ENCODE measurements around the gene ZNF761.
"Not testable (repeated sequence)": the region's sequence is repeated elsewhere in the genome, so short reads cannot be mapped to it uniquely, and the experiment has no call there.

ZNF761 gene

GRCh38 chr19:53483751-53484150 lies 52.0 kb downstream of the ZNF761 start:
- peaks cover 8 to 17% of the 10 kb centered on the region in 2 donors for H3K9me3 ChIP-seq (ENCODE audit: control insufficient read depth in 2 of 2, low read length in 2 of 2)

GRCh38 chr19:53485046-53486004 lies 53.5 kb downstream of the ZNF761 start:
- no peaks in the 10 kb centered on the region for H3K4me1 ChIP-seq (ENCODE audit: control insufficient read depth, insufficient read depth, low read length)
- H3K27ac ChIP-seq (ENCODE audit: low read length): no peak overlapping the region
- no peak overlapping the region for H3K9ac ChIP-seq (ENCODE audit: low read length in 2 of 2)
- peaks cover 8 to 12% of the 10 kb centered on the region in 2 donors for H3K9me3 ChIP-seq (ENCODE audit: control insufficient read depth in 2 of 2, low read length in 2 of 2)
- H3K4me3 ChIP-seq (ENCODE audit: low read length in 2 of 2): no peak overlapping the region
- no peaks in the 10 kb centered on the region for H3K27me3 ChIP-seq (ENCODE audit: control insufficient read depth in 1 of 2, insufficient read depth in 2 of 2, low read length in 2 of 2)
- H3K36me3 ChIP-seq (ENCODE audit: control insufficient read depth in 2 of 2, insufficient read depth in 2 of 2, low read length in 2 of 2): peaks cover 3 to 12% of the 10 kb centered on the region in 2 donors

More at GRCh38 chr19:53483751-53484150, 52.0 kb downstream of the ZNF761 start:
- not testable (repeated sequence) for H3K4me1 ChIP-seq (ENCODE audit: control insufficient read depth, insufficient read depth, low read length); H3K27ac ChIP-seq (ENCODE audit: low read length); H3K9ac ChIP-seq (ENCODE audit: low read length in 2 of 2); H3K27me3 ChIP-seq (ENCODE audit: control insufficient read depth in 1 of 2, insufficient read depth in 2 of 2, low read length in 2 of 2); H3K4me3 ChIP-seq (ENCODE audit: low read length in 2 of 2)
- peaks cover 0 to 14% of the 10 kb centered on the region in 2 donors for H3K36me3 ChIP-seq (ENCODE audit: control insufficient read depth in 2 of 2, insufficient read depth in 2 of 2, low read length in 2 of 2)

GRCh38 chr19:53492153-53492552 lies 60.4 kb downstream of the ZNF761 start:
- H3K9me3 ChIP-seq (ENCODE audit: control insufficient read depth in 2 of 2, low read length in 2 of 2): peaks cover 2 to 11% of the 10 kb centered on the region in 2 donors
- H3K27ac ChIP-seq (ENCODE audit: low read length): no peak overlapping the region
- no peak overlapping the region for H3K9ac ChIP-seq (ENCODE audit: low read length in 2 of 2)
- H3K27me3 ChIP-seq (ENCODE audit: control insufficient read depth in 1 of 2, insufficient read depth in 2 of 2, low read length in 2 of 2): no peaks in the 10 kb centered on the region
- H3K36me3 ChIP-seq (ENCODE audit: control insufficient read depth in 2 of 2, insufficient read depth in 2 of 2, low read length in 2 of 2): peaks cover 13 to 17% of the 10 kb centered on the region in 2 donors
- H3K4me1 ChIP-seq (ENCODE audit: control insufficient read depth, insufficient read depth, low read length): no peaks in the 10 kb centered on the region
- no peak overlapping the region for H3K4me3 ChIP-seq (ENCODE audit: low read length in 2 of 2)

DNA sequence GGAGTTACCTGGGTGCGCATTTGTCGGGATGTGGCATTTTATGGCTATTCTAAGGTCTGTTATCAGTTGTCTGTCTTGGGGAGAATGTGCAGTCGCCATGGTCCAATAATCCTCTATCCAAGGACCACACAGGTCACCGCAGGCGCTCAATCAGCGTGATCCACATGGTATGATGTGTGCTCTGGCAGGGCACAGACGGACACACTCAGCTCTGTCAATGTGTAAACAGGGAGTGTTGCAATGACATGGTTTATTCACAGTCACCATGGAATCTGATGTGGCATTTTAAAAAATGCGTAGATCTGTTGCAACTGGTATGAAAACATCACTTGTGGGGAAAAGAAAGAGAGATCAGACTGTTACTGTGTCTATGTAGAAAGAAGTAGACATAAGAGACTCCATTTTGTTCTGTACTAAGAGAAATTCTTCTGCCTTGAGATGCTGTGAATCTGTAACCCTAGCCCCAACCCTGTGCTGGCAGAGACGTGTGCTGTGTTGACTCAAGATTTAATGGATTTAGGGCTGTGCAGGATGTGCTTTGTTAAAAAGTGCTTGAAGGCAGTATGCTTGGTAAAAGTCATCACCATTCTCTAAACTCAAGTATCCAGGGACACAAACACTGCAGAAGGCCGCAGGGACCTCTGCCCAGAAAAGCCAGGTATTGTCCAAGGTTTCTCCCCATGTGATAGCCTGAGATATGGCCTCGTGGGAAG lies 65.7 kb downstream of the ZNF761 start:
- H3K27me3 ChIP-seq (ENCODE audit: control insufficient read depth in 1 of 2, insufficient read depth in 2 of 2, low read length in 2 of 2); H3K36me3 ChIP-seq (ENCODE audit: control insufficient read depth in 2 of 2, insufficient read depth in 2 of 2, low read length in 2 of 2); H3K4me3 ChIP-seq (ENCODE audit: low read length in 2 of 2); H3K9ac ChIP-seq (ENCODE audit: low read length in 2 of 2); H3K9me3 ChIP-seq (ENCODE audit: control insufficient read depth in 2 of 2, low read length in 2 of 2); H3K27ac ChIP-seq (ENCODE audit: low read length); H3K4me1 ChIP-seq (ENCODE audit: control insufficient read depth, insufficient read depth, low read length): not testable (repeated sequence)

- not testable (repeated sequence) for H3K9me3 ChIP-seq (ENCODE audit: control insufficient read depth in 2 of 2, low read length in 2 of 2); H3K9ac ChIP-seq (ENCODE audit: low read length in 2 of 2); H3K36me3 ChIP-seq (ENCODE audit: control insufficient read depth in 2 of 2, insufficient read depth in 2 of 2, low read length in 2 of 2)
Observed at GRCh38 chr19:53498024-53498395, 66.2 kb downstream of the ZNF761 start.

GRCh38 chr19:53503151-53503550 lies 71.4 kb downstream of the ZNF761 start:
- not testable (repeated sequence) for H3K4me3 ChIP-seq (ENCODE audit: low read length in 2 of 2); H3K36me3 ChIP-seq (ENCODE audit: control insufficient read depth in 2 of 2, insufficient read depth in 2 of 2, low read length in 2 of 2); H3K4me1 ChIP-seq (ENCODE audit: control insufficient read depth, insufficient read depth, low read length); H3K9ac ChIP-seq (ENCODE audit: low read length in 2 of 2); H3K9me3 ChIP-seq (ENCODE audit: control insufficient read depth in 2 of 2, low read length in 2 of 2); H3K27ac ChIP-seq (ENCODE audit: low read length)
- peaks cover 0 to 14% of the 10 kb centered on the region in 2 donors for H3K27me3 ChIP-seq (ENCODE audit: control insufficient read depth in 1 of 2, insufficient read depth in 2 of 2, low read length in 2 of 2)

More at GRCh38 chr19:53498024-53498395, 66.2 kb downstream of the ZNF761 start:
- not testable (repeated sequence) for H3K27me3 ChIP-seq (ENCODE audit: control insufficient read depth in 1 of 2, insufficient read depth in 2 of 2, low read length in 2 of 2); H3K4me3 ChIP-seq (ENCODE audit: low read length in 2 of 2); H3K27ac ChIP-seq (ENCODE audit: low read length); H3K4me1 ChIP-seq (ENCODE audit: control insufficient read depth, insufficient read depth, low read length)

GRCh38 chr19:53503671-53504364 lies 72.0 kb downstream of the ZNF761 start:
- not testable (repeated sequence) for H3K4me1 ChIP-seq (ENCODE audit: control insufficient read depth, insufficient read depth, low read length); H3K4me3 ChIP-seq (ENCODE audit: low read length in 2 of 2); H3K9me3 ChIP-seq (ENCODE audit: control insufficient read depth in 2 of 2, low read length in 2 of 2); H3K9ac ChIP-seq (ENCODE audit: low read length in 2 of 2); H3K36me3 ChIP-seq (ENCODE audit: control insufficient read depth in 2 of 2, insufficient read depth in 2 of 2, low read length in 2 of 2); H3K27ac ChIP-seq (ENCODE audit: low read length)
- peaks cover 3 to 15% of the 10 kb centered on the region in 2 donors for H3K27me3 ChIP-seq (ENCODE audit: control insufficient read depth in 1 of 2, insufficient read depth in 2 of 2, low read length in 2 of 2)

- peak overlapping the region; percentile 43 to 47 for H3K4me3 ChIP-seq (ENCODE audit: low read length in 2 of 2)
- not testable (repeated sequence) for H3K27ac ChIP-seq (ENCODE audit: low read length); H3K4me1 ChIP-seq (ENCODE audit: control insufficient read depth, insufficient read depth, low read length); H3K9me3 ChIP-seq (ENCODE audit: control insufficient read depth in 2 of 2, low read length in 2 of 2); H3K9ac ChIP-seq (ENCODE audit: low read length in 2 of 2); H3K36me3 ChIP-seq (ENCODE audit: control insufficient read depth in 2 of 2, insufficient read depth in 2 of 2, low read length in 2 of 2)
- H3K27me3 ChIP-seq (ENCODE audit: control insufficient read depth in 1 of 2, insufficient read depth in 2 of 2, low read length in 2 of 2): peaks cover 3 to 18% of the 10 kb centered on the region in 2 donors
Observed at GRCh38 chr19:53504365-53504703, 72.5 kb downstream of the ZNF761 start.

GRCh38 chr19:53504885-53505284 lies 73.1 kb downstream of the ZNF761 start:
- H3K27me3 ChIP-seq (ENCODE audit: control insufficient read depth in 1 of 2, insufficient read depth in 2 of 2, low read length in 2 of 2): peaks cover 3 to 19% of the 10 kb centered on the region in 2 donors
- no peak overlapping the region for H3K27ac ChIP-seq (ENCODE audit: low read length)
- peak overlapping the region; percentile 43 to 47 for H3K4me3 ChIP-seq (ENCODE audit: low read length in 2 of 2)
- no peaks in the 10 kb centered on the region for H3K9me3 ChIP-seq (ENCODE audit: control insufficient read depth in 2 of 2, low read length in 2 of 2)
- peaks cover 3% of the 10 kb centered on the region for H3K4me1 ChIP-seq (ENCODE audit: control insufficient read depth, insufficient read depth, low read length)
- no peak overlapping the region for H3K9ac ChIP-seq (ENCODE audit: low read length in 2 of 2)
- H3K36me3 ChIP-seq (ENCODE audit: control insufficient read depth in 2 of 2, insufficient read depth in 2 of 2, low read length in 2 of 2): no peaks in the 10 kb centered on the region

DNA sequence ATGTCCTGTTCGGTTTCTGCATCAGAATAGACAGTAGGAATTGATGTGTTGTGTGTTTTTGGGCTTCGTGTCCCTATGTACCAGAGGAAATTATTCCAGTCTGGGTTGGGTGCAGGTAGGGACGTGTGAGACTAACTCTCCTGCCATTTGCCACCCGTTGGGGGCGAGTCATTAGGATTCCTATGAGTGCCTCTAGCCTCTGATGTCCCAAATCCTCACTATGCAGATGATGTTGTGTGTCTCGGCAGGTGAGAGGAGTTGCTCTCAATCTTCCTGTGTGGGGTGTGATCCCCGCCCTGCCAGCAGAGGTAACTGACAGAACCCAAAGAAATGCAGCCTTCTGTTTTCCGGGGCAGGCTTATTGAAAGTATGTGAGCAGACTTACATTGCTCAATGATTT lies 74.9 kb downstream of the ZNF761 start:
- Histone ChIP-seq H3K9me3 (ENCODE audit: control insufficient read depth in 2 of 2, low read length in 2 of 2) (no peaks in the 10 kb centered on the region), H3K36me3 (ENCODE audit: control insufficient read depth in 2 of 2, insufficient read depth in 2 of 2, low read length in 2 of 2) (no peaks in the 10 kb centered on the region), H3K27ac (ENCODE audit: low read length) (no peak overlapping the region), H3K9ac (ENCODE audit: low read length in 2 of 2) (no peak overlapping the region), H3K27me3 (ENCODE audit: control insufficient read depth in 1 of 2, insufficient read depth in 2 of 2, low read length in 2 of 2) (peaks cover 3 to 17% of the 10 kb centered on the region in 2 donors), H3K4me3 (ENCODE audit: low read length in 2 of 2) (no peak overlapping the region), H3K4me1 (ENCODE audit: control insufficient read depth, insufficient read depth, low read length) (peaks cover 3% of the 10 kb centered on the region)

Measured in stomach smooth muscle (tissue), 2 donors.